Ureter (tissue), 1 donor: Measurements from ENCODE around the gene TCP11L1. TPM values are rescaled to one million over a fixed set of nuclear protein-coding genes. Genes with fewer than 3 reads are reported as not detected.
"Not testable (repeated sequence)": the region's sequence is repeated elsewhere in the genome, so short reads cannot be mapped to it uniquely, and the experiment has no call there.

ENCODE experiments used
- DNase-seq: peaks from one replicate; pipeline ENCODE4 v3.0.0-alpha.2; 2020; ENCODE audit warnings: low spot score
- total RNA-seq: library from RNA; stranded (reverse); gene quantifications from one replicate; pipeline ENCODE4 v1.2.4, GENCODE V29; 2023
- donor health status: DM: yes; HTN: yes; CAD: no.

TCP11L1 gene
- total RNA-seq, 1 donor from 2014 or later: 12.7 TPM

GRCh38 chr11:33029218-33029617 is 10.2 kb upstream of the TCP11L1 start:
- not testable (repeated sequence) for DNase-seq

- DNase-seq: no peak
Measured at GRCh38 chr11:33033493-33033892, 5.9 kb upstream of the TCP11L1 start.

GRCh38 chr11:33035011-33035410 is 4.4 kb upstream of the TCP11L1 start:
- DNase-seq: no peak

GRCh38 chr11:33040033-33040861 is 875 bp downstream of the TCP11L1 start:
- DNase-seq: no peak

GRCh38 chr11:33040862-33041453 is 1.6 kb downstream of the TCP11L1 start:
- no peak for DNase-seq

- DNase-seq: no peak
Measured at GRCh38 chr11:33043221-33043830, 4.0 kb downstream of the TCP11L1 start.

- no peak for DNase-seq
Measured at GRCh38 chr11:33044285-33044756, 4.9 kb downstream of the TCP11L1 start.

GRCh38 chr11:33045551-33046255 is 6.3 kb downstream of the TCP11L1 start:
- no peak for DNase-seq

- not testable (repeated sequence) for DNase-seq
Measured at GRCh38 chr11:33048701-33049100, 9.3 kb downstream of the TCP11L1 start.

GRCh38 chr11:33049565-33050408 is 10.4 kb downstream of the TCP11L1 start:
- DNase-seq: not testable (repeated sequence)

- DNase-seq: no peak
Measured at GRCh38 chr11:33052231-33052630, 12.9 kb downstream of the TCP11L1 start.

- DNase-seq: no peak
Measured at GRCh38 chr11:33055375-33055774, 16.0 kb downstream of the TCP11L1 start.

- no peak for DNase-seq
Measured at GRCh38 chr11:33057284-33057683, 17.9 kb downstream of the TCP11L1 start.

- no peak for DNase-seq
Measured at GRCh38 chr11:33059331-33060007, 20.1 kb downstream of the TCP11L1 start.

GRCh38 chr11:33060271-33060670 is 20.9 kb downstream of the TCP11L1 start:
- no peak for DNase-seq

- DNase-seq: no peak
Measured at GRCh38 chr11:33062137-33062536, 22.8 kb downstream of the TCP11L1 start.

GRCh38 chr11:33063326-33063881 is 24.0 kb downstream of the TCP11L1 start:
- DNase-seq: no peak

- DNase-seq: no peak
Measured at GRCh38 chr11:33064033-33064825, 24.9 kb downstream of the TCP11L1 start.

GRCh38 chr11:33064866-33065265 is 25.5 kb downstream of the TCP11L1 start:
- no peak for DNase-seq
